Measurements from ENCODE around the gene GOLGA6L26. TPM values are rescaled to one million over a fixed set of nuclear protein-coding genes. Genes with fewer than 3 reads are reported as not detected.
A peak's percentile ranks its signal among the peaks of the same experiment; 100 is the strongest.
"Not testable (repeated sequence)": the region's sequence is repeated elsewhere in the genome, so short reads cannot be mapped to it uniquely, and the experiment has no call there.

Gene GOLGA6L26, protein sequence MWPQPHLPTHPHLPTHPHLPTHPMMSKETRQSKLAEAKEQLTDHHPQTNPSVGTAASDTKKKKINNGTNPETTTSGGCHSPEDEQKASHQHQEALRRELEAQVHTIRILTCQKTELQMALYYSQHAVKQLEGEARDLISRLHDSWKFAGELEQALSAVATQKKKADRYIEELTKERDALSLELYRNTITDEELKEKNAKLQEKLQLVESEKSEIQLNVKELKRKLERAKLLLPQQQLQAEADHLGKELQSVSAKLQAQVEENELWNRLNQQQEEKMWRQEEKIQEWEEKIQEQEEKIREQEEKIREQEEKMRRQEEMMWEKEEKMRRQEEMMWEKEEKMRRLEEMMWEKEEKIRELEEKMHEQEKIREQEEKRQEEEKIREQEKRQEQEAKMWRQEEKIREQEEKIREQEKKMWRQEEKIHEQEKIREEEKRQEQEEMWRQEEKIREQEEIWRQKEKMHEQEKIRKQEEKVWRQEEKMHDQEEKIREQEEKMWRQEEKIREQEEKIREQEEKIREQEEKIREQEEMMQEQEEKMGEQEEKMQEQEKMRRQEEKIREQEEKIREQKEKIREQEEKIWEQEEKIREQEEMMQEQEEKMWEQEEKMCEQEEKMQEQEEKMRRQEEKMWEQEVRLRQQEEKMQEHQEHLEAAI
- total RNA-seq (2014; rRNA removed; shearing (Covaris generic)) = not detected in 2 replicates

DNA sequence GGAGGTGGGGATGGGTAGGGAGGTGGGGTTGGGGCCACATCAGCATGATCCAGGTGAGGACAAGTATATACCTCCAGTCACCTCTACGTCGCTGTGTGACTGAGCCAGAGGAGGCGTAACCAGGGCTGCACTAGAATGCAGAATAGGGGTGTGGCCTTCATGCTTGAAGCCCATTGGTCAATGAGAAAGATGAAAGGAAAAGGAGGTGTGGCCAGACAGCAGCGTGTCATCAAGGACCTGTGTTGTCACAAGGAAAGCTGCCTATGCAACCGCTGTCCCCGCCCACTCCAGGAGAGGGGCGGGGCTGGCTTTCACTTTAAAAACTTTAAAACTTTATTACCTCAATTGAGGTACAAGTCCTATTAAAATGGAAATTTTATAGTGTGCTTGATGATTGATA is at the start of gene GOLGA6L26:
Gene GOLGA6L26, minus strand, starts transcription at position 101 of the 400 bp plus-strand sequence. Its CDS starts 61 bp downstream, at position 40.
- not testable (repeated sequence) for DNase-seq; H3K27me3 ChIP-seq (ENCODE audit: control insufficient read depth, insufficient read depth, low read length); H3K4me3 ChIP-seq (ENCODE audit: insufficient read depth, low read depth, low read length); H3K36me3 ChIP-seq (replicated peaks; ENCODE audit: control insufficient read depth, insufficient read depth, low read length)

DNA sequence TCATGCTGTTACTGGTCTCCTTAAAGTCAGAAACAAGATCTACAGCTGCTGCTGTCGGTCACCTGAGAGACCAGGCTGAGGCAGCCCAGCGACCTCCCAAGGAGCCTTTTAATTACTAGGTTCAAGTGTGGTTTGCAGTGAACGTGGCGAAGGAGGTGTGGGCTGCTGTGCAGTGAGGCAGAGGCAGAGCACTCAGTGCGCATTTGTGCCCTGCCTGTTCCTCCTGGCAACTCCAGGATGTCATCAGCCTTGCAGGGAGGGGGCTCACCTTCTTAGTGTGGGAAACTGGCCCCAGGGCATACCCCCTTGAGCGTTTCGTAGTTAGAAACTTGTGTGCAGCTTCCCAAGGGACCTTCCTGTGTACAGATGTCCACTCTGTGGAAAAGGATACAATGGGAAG is 47.2 kb upstream of the GOLGA6L26 start:
- not testable (repeated sequence) for H3K4me3 ChIP-seq (ENCODE audit: insufficient read depth, low read depth, low read length); H3K36me3 ChIP-seq (replicated peaks; ENCODE audit: control insufficient read depth, insufficient read depth, low read length); H3K27me3 ChIP-seq (ENCODE audit: control insufficient read depth, insufficient read depth, low read length); DNase-seq

DNA sequence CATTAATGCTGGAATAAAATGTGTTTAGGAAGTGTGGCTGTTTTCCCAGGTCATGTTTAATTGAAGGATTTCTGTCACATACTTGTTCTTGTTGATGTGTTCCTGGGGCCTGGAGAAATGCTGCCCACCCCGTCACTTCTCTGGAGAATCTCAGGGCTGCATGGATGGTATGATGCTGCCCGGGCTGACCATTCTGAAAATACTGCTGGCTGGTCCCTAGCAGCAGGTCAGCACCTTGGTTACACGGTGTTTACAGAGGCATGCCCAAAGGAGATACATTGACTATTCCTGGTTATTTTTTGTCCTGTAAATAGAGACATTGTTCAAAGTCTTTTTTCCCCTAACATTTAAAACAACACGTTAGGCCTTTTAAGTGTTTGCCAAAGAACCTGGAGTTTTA is 46.7 kb upstream of the GOLGA6L26 start:
- H3K4me3 ChIP-seq (ENCODE audit: insufficient read depth, low read depth, low read length); DNase-seq; H3K36me3 ChIP-seq (replicated peaks; ENCODE audit: control insufficient read depth, insufficient read depth, low read length); H3K27me3 ChIP-seq (ENCODE audit: control insufficient read depth, insufficient read depth, low read length): not testable (repeated sequence)

DNA sequence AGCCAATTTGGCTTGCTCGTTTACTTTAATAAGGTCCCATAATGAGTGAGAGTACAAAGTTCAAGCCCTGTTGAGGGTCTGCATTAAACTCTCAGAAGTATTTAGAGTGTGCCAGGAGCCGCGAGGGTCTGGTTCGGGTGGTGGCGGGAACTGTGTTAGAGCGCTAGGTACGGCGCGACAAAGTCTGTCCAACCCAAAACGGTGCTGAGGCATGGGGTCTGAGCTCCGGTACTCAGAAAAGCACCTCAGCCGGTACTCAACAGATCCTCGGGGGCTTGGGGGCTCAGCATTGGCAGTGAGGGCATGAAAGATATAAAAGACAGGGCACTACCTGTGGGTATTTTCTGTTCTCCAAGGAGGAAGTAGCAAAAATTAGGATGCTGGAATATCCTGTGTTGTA is 45.0 kb upstream of the GOLGA6L26 start:
- H3K4me3 ChIP-seq (ENCODE audit: insufficient read depth, low read depth, low read length); H3K36me3 ChIP-seq (replicated peaks; ENCODE audit: control insufficient read depth, insufficient read depth, low read length); H3K27me3 ChIP-seq (ENCODE audit: control insufficient read depth, insufficient read depth, low read length); DNase-seq: not testable (repeated sequence)

DNA sequence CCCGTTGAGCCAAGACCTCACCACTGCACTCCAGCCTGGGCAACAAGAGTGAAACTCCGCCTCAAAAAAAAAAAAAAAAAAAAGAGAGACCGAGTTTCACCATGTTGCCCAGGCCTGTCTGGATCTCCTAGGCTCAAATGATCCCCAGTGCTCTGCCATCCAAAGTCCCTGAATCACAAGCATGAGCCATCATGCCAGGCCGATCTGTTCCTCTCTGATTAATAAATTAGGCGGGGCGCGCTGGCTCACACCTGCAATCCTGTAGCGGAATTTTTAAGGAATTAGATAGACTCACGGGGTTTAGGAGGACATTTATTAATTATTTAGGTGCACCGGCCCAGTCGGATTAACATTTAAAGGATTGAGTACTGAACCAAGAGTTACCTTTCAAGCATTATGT is 40.2 kb upstream of the GOLGA6L26 start:
- not testable (repeated sequence) for DNase-seq; H3K36me3 ChIP-seq (replicated peaks; ENCODE audit: control insufficient read depth, insufficient read depth, low read length); H3K27me3 ChIP-seq (ENCODE audit: control insufficient read depth, insufficient read depth, low read length); H3K4me3 ChIP-seq (ENCODE audit: insufficient read depth, low read depth, low read length)

DNA sequence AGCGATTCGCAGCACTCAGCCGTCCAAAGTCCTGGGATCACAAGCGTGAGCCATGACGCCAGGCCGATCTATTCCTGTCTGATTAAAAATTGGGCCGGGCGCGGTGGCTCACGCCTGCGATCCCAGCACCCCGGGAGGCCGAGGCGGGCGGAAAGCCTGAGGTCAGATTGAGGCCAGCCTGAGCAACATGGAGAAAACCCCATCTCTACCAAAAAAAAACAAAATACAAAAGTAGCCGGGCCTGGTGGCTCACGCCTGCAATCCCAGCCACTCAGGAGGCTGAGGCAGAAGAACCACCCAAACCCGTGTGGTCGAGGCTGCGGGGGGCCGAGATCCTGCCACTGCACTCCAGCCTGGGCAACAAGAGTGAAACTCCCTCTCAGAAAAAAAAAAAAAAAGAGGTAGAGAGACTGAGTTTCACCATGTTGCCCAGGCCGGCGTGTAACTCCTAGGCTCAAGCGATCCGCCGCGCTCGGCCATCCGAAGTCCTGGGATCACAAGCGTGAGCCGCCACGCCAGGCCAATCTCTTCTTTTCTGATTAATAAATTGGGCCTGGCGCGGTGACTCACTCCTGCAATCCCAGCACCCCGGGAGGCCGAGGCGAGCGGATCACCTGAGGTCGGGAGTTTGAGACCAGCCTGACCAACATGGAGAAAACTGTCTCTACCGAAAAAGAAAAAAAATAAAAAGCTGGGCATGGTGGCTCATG is 39.0 kb upstream of the GOLGA6L26 start:
- DNase-seq; H3K36me3 ChIP-seq (replicated peaks; ENCODE audit: control insufficient read depth, insufficient read depth, low read length); H3K27me3 ChIP-seq (ENCODE audit: control insufficient read depth, insufficient read depth, low read length); H3K4me3 ChIP-seq (ENCODE audit: insufficient read depth, low read depth, low read length): not testable (repeated sequence)

DNA sequence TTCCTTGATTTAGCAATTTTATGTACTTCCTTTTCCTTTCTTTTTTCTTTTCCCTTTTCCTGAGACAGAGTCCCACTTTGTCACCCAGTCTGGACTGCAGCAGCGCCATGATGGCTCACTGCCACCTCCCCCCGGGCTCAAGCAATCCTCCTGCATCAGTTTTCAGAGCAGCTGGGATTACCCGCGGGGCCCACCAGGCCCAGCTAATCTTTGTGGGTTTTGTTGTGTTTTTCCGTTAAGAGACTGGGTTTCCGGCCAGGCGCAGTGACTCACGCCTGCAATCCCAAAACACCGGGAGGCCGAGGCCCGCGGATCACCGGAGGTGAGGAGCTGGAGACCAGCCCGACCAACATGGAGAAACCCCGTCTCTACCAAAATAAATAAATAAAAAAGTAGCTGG is 38.3 kb upstream of the GOLGA6L26 start:
- Histone ChIP-seq H3K27me3 (ENCODE audit: control insufficient read depth, insufficient read depth, low read length) (no peaks in the 10 kb centered on the region), H3K4me3 (ENCODE audit: insufficient read depth, low read depth, low read length) (no peak overlapping the region), H3K36me3 (replicated peaks; ENCODE audit: control insufficient read depth, insufficient read depth, low read length) (no peaks in the 10 kb centered on the region)
- peak; percentile 27 for DNase-seq

DNA sequence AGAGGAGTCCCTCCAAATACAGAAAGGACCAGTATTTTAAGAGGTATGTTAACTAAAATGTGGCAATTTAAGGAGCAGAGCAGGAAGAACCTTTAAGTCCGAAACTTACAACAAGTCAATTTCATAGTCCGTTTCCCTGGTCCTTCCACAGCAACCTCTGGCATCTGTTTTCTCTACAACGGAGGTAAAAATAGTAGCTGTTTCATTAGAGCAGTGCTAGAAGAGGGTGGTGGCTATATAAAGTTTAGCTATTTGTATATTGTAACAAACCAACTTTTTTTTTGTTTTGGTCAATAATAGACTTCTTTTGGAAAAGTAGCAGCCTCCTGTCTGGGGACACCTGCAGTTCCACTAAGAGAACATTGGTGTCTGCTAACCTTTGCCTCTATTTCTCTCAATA is 37.9 kb upstream of the GOLGA6L26 start:
- H3K27me3 ChIP-seq (ENCODE audit: control insufficient read depth, insufficient read depth, low read length); H3K4me3 ChIP-seq (ENCODE audit: insufficient read depth, low read depth, low read length); DNase-seq; H3K36me3 ChIP-seq (replicated peaks; ENCODE audit: control insufficient read depth, insufficient read depth, low read length): not testable (repeated sequence)

DNA sequence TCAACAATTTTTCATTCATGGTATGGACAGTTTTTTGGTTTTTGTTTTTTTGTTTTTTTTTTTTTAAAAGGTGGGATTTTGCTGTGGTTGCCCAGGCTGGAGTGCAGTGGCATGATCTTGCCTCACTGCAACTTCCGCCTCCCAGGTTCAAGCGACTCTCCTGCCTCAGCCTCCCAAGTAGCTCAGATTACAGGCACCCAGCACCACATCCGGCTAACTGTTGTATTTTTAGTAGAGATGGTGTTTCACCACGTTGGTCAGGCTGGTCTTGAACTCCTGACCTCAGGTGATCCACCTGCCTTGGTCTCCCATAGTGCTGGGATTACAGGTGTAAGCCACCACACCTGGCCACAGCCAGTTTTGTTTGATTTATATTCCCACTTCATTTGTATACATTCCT is 37.1 kb upstream of the GOLGA6L26 start:
- H3K4me3 ChIP-seq (ENCODE audit: insufficient read depth, low read depth, low read length); H3K36me3 ChIP-seq (replicated peaks; ENCODE audit: control insufficient read depth, insufficient read depth, low read length); DNase-seq; H3K27me3 ChIP-seq (ENCODE audit: control insufficient read depth, insufficient read depth, low read length): not testable (repeated sequence)

DNA sequence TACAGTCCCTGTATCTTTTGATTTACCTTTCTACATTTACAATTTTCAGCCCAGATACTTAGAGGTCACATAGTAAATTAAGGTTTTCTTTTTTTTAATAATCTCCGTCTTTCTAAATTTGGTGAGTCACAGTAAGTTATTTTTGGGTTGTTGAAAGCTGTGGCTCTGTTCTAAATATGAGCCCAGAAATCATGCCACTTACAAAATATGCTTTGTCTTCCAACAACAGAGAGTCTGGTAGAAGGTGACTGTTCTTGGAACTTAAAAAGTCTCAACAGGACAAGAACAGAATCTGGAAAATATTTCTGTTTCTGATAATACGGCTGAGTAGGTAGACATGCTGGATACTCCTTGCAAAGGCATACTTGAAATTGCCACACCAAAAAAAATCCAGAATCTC is 36.6 kb upstream of the GOLGA6L26 start:
- no peak for DNase-seq
- Histone ChIP-seq H3K36me3 (replicated peaks; ENCODE audit: control insufficient read depth, insufficient read depth, low read length) (no peaks in the 10 kb centered on the region), H3K4me3 (ENCODE audit: insufficient read depth, low read depth, low read length) (no peak overlapping the region), H3K27me3 (ENCODE audit: control insufficient read depth, insufficient read depth, low read length) (no peaks in the 10 kb centered on the region)

DNA sequence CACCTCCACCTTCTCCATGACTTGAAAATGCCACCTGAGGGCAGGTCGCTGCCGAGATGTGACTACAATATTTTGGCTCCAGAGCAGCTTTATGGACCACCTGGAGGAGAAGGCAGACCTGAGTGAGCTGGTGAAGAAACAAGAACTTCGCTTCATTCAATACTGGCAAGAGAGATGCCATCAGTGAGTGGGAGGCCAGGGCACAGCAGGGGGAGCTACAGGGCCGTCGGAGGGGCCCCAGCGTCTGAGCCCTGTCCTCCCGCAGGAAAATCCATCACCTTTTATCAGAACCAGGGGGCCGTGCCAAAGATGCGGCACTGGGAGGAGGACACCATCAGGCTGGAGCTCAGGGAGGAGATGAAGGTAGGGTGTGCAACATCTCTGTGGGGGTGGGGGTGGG is 30.3 kb upstream of the GOLGA6L26 start:
- not testable (repeated sequence) for H3K27me3 ChIP-seq (ENCODE audit: control insufficient read depth, insufficient read depth, low read length); H3K36me3 ChIP-seq (replicated peaks; ENCODE audit: control insufficient read depth, insufficient read depth, low read length); DNase-seq; H3K4me3 ChIP-seq (ENCODE audit: insufficient read depth, low read depth, low read length)

DNA sequence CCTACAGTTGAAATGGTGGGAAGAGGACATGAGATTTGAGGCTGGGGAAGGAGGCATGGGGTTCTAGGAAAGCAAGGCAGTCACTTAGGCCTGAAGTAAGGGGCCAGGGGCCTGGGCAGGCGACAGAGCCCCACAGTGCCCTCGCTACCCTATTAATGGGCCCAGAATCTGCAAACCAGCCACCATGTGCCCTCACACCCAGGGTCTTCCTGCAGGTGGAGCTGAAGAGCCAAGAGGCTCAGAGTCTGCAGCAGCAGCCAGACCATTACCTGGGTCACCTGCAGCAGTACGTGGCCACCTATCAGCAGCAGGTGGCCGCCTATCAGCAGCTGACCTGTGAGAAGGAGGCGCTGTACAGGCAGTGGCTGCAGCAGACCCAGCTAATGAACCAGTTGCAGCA is 28.6 kb upstream of the GOLGA6L26 start:
- not testable (repeated sequence) for H3K4me3 ChIP-seq (ENCODE audit: insufficient read depth, low read depth, low read length); H3K36me3 ChIP-seq (replicated peaks; ENCODE audit: control insufficient read depth, insufficient read depth, low read length); H3K27me3 ChIP-seq (ENCODE audit: control insufficient read depth, insufficient read depth, low read length); DNase-seq

DNA sequence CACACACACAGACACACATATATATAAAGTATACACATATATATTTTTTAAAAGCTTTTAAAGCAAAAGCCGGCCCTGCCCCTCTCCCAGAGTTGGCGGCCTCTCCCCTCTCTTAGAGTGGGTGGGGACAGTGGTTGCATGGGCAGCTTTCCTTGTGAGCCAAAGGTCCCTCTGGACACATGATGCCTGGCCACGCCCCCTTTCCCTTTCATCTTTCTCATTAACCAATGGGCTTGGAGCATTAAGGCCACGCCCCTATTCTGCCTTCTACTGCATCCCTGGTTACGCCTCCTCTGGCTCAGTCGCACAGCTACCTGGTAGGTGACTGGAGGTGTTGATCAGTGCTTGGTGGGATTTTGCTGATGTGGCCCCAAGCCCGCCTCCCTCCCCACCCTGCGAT is 20.5 kb upstream of the GOLGA6L26 start, which contains the start of gene GOLGA8S:
Gene GOLGA8S, plus strand, starts transcription at position 301 of the 400 bp plus-strand sequence. Its CDS starts 62 bp downstream, at position 363.
- DNase-seq; H3K36me3 ChIP-seq (replicated peaks; ENCODE audit: control insufficient read depth, insufficient read depth, low read length); H3K4me3 ChIP-seq (ENCODE audit: insufficient read depth, low read depth, low read length): not testable (repeated sequence)

DNA sequence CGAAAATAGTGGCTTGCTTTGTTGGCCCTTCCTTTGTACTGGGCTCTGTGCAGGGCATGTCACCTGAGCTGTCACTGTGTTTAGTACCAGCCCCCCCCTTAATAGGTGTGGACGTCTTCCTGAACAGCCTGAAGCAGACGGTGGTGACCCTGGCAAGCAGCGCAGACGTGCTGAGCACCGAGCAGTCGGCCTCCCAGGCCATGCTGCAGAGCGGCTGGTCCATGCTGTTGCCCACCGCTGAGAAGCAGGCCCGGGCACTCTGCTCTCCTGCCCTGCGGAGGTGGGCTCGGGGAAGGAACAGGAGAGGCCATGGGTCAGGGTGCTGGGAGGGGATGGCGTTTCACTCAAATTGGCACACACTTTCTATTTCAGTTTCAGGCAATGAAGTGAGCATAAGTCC is 22.8 kb downstream of the GOLGA6L26 start:
- DNase-seq = peak; percentile 1
- H3K27me3 ChIP-seq (ENCODE audit: control insufficient read depth, insufficient read depth, low read length) = not testable (repeated sequence)

More for the DNA sequence above, 20.5 kb upstream of the GOLGA6L26 start, which contains the start of gene GOLGA8S:
- not testable (repeated sequence) for H3K27me3 ChIP-seq (ENCODE audit: control insufficient read depth, insufficient read depth, low read length)

DNA sequence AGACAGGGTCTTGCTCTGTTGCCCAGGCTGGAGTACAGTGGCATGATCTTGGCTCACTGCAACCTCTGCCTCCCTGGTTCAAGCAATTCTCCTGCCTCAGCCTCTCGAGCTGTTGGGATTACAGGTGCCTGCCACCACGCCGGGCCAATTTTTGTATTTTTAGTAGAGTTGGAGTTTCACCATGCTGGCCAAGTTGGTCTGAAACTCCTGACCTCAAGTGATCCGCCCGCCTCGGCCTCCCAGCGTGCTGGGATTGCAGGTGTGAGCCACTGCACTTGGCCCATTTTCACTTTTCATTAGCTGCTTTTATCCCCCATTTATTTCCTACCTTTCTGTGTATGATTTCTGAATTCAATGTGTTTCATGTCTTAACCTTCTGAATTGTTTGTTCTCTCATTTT is 28.1 kb downstream of the GOLGA6L26 start:
- H3K36me3 ChIP-seq (replicated peaks; ENCODE audit: control insufficient read depth, insufficient read depth, low read length); DNase-seq; H3K4me3 ChIP-seq (ENCODE audit: insufficient read depth, low read depth, low read length); H3K27me3 ChIP-seq (ENCODE audit: control insufficient read depth, insufficient read depth, low read length): not testable (repeated sequence)

More for the DNA sequence above, 22.8 kb downstream of the GOLGA6L26 start:
- not testable (repeated sequence) for H3K4me3 ChIP-seq (ENCODE audit: insufficient read depth, low read depth, low read length); H3K36me3 ChIP-seq (replicated peaks; ENCODE audit: control insufficient read depth, insufficient read depth, low read length)

Data from H7 (cell line).